GM23338 (cell line): ENCODE data around the gene SLC22A16. TPM values are rescaled to one million over a fixed set of nuclear protein-coding genes. Genes with fewer than 3 reads are reported as not detected.

Experiments used
- ATAC-seq: fragments of 200-7000 bp; cut with Tn5 transposase; 3 replicates; pipeline ENCODE4 v1.9.1; 2020
- DNase-seq: peaks from one replicate; pipeline ENCODE4 v3.0.0-alpha.2; 2015; ENCODE audit warnings: low spot score
- H2AFZ ChIP-seq: fragments of 200-600 bp; sonication (generic); 2 replicates; pipeline ENCODE4 v1.8.0; 2016; ENCODE audit warnings: antibody characterized with exemption, mild to moderate bottlenecking, moderate library complexity
- H3F3A ChIP-seq: fragments of 200-600 bp; sonication (generic); replicated peaks from 2 replicates; pipeline ENCODE4 v1.8.0; 2017; ENCODE audit warnings: antibody characterized with exemption, mixed run types, low read depth
- H3K27ac ChIP-seq: fragments of 200-600 bp; sonication (generic); 2 replicates; pipeline ENCODE4 v1.6.1; 2016; ENCODE audit warnings: low read depth
- H3K27me3 ChIP-seq: fragments of 200-600 bp; sonication (generic); 2 replicates; pipeline ENCODE4 v1.8.0; 2016; ENCODE audit warnings: mild to moderate bottlenecking, mixed run types, moderate library complexity; ENCODE audit not compliant: insufficient read depth
- H3K36me3 ChIP-seq: fragments of 200-600 bp; sonication (generic); 2 replicates; pipeline ENCODE4 v1.8.0; 2016; ENCODE audit warnings: mild to moderate bottlenecking; ENCODE audit not compliant: insufficient read depth
- H3K4me1 ChIP-seq: fragments of 200-600 bp; sonication (generic); 2 replicates; pipeline ENCODE4 v1.8.0; 2016; ENCODE audit warnings: mild to moderate bottlenecking, moderate library complexity; ENCODE audit not compliant: insufficient read depth
- H3K4me2 ChIP-seq: fragments of 200-600 bp; sonication (generic); 2 replicates; pipeline ENCODE4 v1.7.1; 2017; ENCODE audit warnings: mixed run types
- H3K4me3 ChIP-seq: fragments of 200-600 bp; sonication (generic); 2 replicates; pipeline ENCODE4 v1.6.1; 2016; ENCODE audit warnings: mixed run types
- H3K79me2 ChIP-seq: fragments of 200-600 bp; sonication (generic); replicated peaks from 2 replicates; pipeline ENCODE4 v1.8.0; 2017; ENCODE audit warnings: mild to moderate bottlenecking; ENCODE audit not compliant: insufficient read depth
- H3K9me2 ChIP-seq: fragments of 200-600 bp; sonication (generic); 2 replicates; pipeline ENCODE4 v1.8.0; 2017; ENCODE audit not compliant: insufficient read depth
- H4K20me1 ChIP-seq: fragments of 200-600 bp; sonication (generic); replicated peaks from 2 replicates; pipeline ENCODE4 v1.8.0; 2017; ENCODE audit warnings: mild to moderate bottlenecking; ENCODE audit not compliant: insufficient read depth
- H3K27ac Mint-ChIP-seq: 2 replicates; pipeline ENCODE4 v1.8.0; 2020; ENCODE audit warnings: inconsistent platforms, mild to moderate bottlenecking, moderate library complexity, mixed read lengths
- H3K27me3 Mint-ChIP-seq: 3 replicates; pipeline ENCODE4 v1.8.0; 2022; ENCODE audit warnings: low read depth, mild to moderate bottlenecking, moderate library complexity, mixed read lengths, inconsistent platforms; ENCODE audit not compliant: insufficient read depth, poor library complexity
- H3K36me3 Mint-ChIP-seq: 3 replicates; pipeline ENCODE4 v1.8.0; 2021; ENCODE audit warnings: low read depth, mild to moderate bottlenecking, inconsistent platforms, moderate library complexity, mixed read lengths
- H3K4me1 Mint-ChIP-seq: 3 replicates; pipeline ENCODE4 v1.8.0; 2020; ENCODE audit warnings: mild to moderate bottlenecking, inconsistent platforms, mixed read lengths
- H3K4me3 Mint-ChIP-seq: 3 replicates; pipeline ENCODE4 v1.8.0; 2021; ENCODE audit warnings: moderate library complexity, mild to moderate bottlenecking, inconsistent platforms, mixed read lengths
- H3K9me3 Mint-ChIP-seq: 3 replicates; pipeline ENCODE4 v1.8.0; 2020; ENCODE audit warnings: moderate library complexity, mild to moderate bottlenecking, inconsistent platforms, mixed read lengths
- CREB1 ChIP-seq: fragments of 250-450 bp; sonication (Bioruptor Pico); IDR thresholded peaks from 2 replicates; pipeline ENCODE4 v1.5.0; 2020; ENCODE audit warnings: low read depth, mild to moderate bottlenecking, moderate library complexity
- CTCF ChIP-seq, 2 experiments: fragments of 200-600 bp in 1 of 2; sonication (generic) in 1 of 2; conservative IDR thresholded peaks; 2 replicates each; pipeline versions ENCODE4 v1.5.1 to v1.6.1; 2016 to 2017; ENCODE audit warnings: antibody characterized with exemption in 2 of 2, low read depth in 2 of 2, mild to moderate bottlenecking in 2 of 2, moderate library complexity in 1 of 2
- ETS1 ChIP-seq: IDR thresholded peaks from 2 replicates; pipeline ENCODE4 v1.6.1; 2016; ENCODE audit warnings: antibody characterized with exemption
- EZH2phosphoT487 ChIP-seq: fragments of 200-600 bp; sonication (generic); IDR thresholded peaks from one replicate; pipeline ENCODE4 v1.8.1; 2018; ENCODE audit warnings: antibody characterized with exemption; ENCODE audit not compliant: unreplicated experiment
- POLR2AphosphoS5 ChIP-seq: IDR thresholded peaks from 2 replicates; pipeline ENCODE4 v1.6.1; 2016; ENCODE audit warnings: antibody characterized with exemption, low read depth
- STAT1 ChIP-seq: IDR thresholded peaks from one replicate; pipeline ENCODE4 v1.6.1; 2016; ENCODE audit warnings: antibody characterized with exemption; ENCODE audit not compliant: unreplicated experiment
- ZNF331 ChIP-seq: fragments of 250-450 bp; sonication (Bioruptor Pico); IDR thresholded peaks from 2 replicates; pipeline ENCODE4 v1.5.0; 2020; ENCODE audit warnings: low read depth, mild to moderate bottlenecking, moderate library complexity
- long read RNA-seq: library from polyadenylated mRNA; unstranded; transcript quantifications from one replicate; pipeline ENCODE4 v2.0.0, GENCODE V29; 2020; ENCODE audit not compliant: unreplicated experiment
- polyA plus RNA-seq: library from polyadenylated mRNA; unstranded; fragments of >200 nt; fragmentation: Nextera tagmentation; extraction: Ambion mirVana; gene quantifications from 2 replicates; pipeline ENCODE4 v1.2.1, GENCODE V29; 2016
- total RNA-seq: library from RNA; depleted of rRNA; stranded (reverse); fragments of >200 nt; shearing (Covaris generic); gene quantifications from 2 replicates; pipeline ENCODE4 v1.2.3, GENCODE V29; 2014; rRNA removed
- TF ChIP-seq, protein P1 (sequence below): IDR thresholded peaks from one replicate; pipeline ENCODE4 v1.6.1; 2018; ENCODE audit warnings: antibody characterized with exemption; ENCODE audit not compliant: unreplicated experiment

SLC22A16 gene
- 0.42 TPM in 1 of 2 replicates, not detected in the other for total RNA-seq
- polyA plus RNA-seq: 0.24 and 0.37 TPM in 2 replicates
- long read RNA-seq: 0 reads

DNA sequence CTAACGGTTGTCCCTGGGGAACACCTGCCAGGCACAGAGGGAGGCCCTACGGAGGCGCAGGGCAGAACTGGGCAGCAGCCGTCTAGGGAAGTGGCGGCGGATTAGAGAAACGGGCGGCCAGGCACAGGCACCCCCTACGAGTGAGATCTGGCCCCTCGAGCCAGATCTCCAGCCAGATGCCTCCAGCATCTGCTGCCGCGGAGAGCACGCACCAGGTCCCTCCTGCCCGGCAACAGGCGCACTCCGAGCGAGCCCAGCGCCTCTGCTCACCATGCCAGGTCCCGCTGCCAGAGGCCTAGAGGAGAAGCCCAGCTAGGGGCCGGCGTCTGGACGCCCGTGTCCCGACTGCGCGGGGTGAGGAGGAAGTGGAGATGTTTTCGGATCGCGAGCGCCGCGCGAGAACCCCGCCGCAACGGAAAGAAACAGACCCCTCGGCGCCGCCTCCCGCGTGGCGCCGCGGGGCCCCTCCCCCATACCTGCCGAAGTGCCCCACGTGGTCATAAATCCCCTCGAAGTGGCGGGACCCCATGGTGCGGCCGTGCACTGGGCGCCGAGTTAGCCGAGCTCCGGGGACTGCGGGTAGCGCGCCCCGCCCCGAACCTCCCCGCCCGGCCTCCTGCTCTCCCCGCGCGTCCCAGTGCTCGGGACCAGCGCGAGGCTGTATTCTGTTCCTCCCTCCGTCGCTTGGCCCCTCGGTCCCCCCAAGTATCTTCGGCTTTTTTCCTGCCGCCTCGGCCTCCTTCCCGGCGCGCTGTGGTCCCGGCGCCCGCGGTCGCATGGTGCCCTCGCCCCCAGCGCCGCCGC lies at the start of gene SLC22A16:
TSS of gene SLC22A16 (minus strand) at position 568 of the 804 bp plus-strand sequence. CDS start at position 529, 39 bp downstream.
- peak within 1 kb of the TSS; percentile 66 for H3K4me3 Mint-ChIP-seq
- ATAC-seq: peak; percentile 88
- H3K27ac Mint-ChIP-seq: no peak within 1 kb of the TSS
- peak within 1 kb of the TSS; percentile 95 for H2AFZ ChIP-seq
- peaks cover 20% of the 10 kb centered on the region for H3K27me3 Mint-ChIP-seq
- H3K36me3 Mint-ChIP-seq: peaks cover 3% of the 10 kb centered on the region; the same call in 1 of the 3 replicates
- no peak within 1 kb of the TSS for H3K27ac ChIP-seq
- H3K79me2 ChIP-seq: no peaks in the 10 kb centered on the region
- peaks cover 17% of the 10 kb centered on the region for H3K9me3 Mint-ChIP-seq
- H3K4me1 Mint-ChIP-seq: no peaks in the 10 kb centered on the region; the same call in 2 of the 3 replicates
- H4K20me1 ChIP-seq: no peaks in the 10 kb centered on the region; the same call in 1 of the 2 replicates
- H3K9me2 ChIP-seq: peaks cover 5% of the 10 kb centered on the region; the same call in 1 of the 2 replicates
- peak within 1 kb of the TSS; percentile 73 for H3K4me2 ChIP-seq
- H3F3A ChIP-seq: no peaks in the 10 kb centered on the region
- no peaks in the 10 kb centered on the region for H3K36me3 ChIP-seq
- H3K4me1 ChIP-seq: no peaks in the 10 kb centered on the region
- H3K4me3 ChIP-seq: peak within 1 kb of the TSS; percentile 50
- no peak for TF ChIP-seq ZNF331 (CRISPR knock-in tag)
- TF ChIP-seq CREB1 (CRISPR knock-in tag): no peak
- no peak for TF ChIP-seq POLR2AphosphoS5
- H3K27me3 ChIP-seq: peaks cover 40% of the 10 kb centered on the region
- DNase-seq: peak; percentile 57

DNA sequence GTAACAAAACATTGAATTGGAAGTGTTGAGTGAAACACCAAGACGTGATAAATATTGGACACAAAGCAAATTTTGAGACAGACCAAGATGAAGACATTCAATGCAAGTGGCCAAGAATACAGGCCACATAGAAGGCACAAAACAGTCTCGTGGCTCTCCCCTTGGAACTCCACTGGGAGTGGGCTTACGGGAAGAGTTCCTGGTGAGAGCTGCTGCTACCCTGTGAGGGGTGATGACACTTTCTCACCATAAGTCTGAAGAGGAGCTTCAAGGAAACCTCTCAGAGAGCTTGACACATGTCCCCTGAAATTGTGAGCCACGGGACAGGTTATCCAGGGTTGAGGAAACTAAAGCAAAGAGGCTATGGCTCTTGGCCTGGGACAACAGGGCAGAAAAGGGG lies 48.6 kb upstream of the SLC22A16 start:
- H3K27ac ChIP-seq: no peak overlapping the region
- no peaks in the 10 kb centered on the region for H3K79me2 ChIP-seq
- no peaks in the 10 kb centered on the region for H3K9me2 ChIP-seq
- H3K27me3 Mint-ChIP-seq: no peaks in the 10 kb centered on the region
- no peaks in the 10 kb centered on the region for H3F3A ChIP-seq
- no peak overlapping the region for H2AFZ ChIP-seq
- DNase-seq (no peak), ATAC-seq (no peak)
- H3K4me1 ChIP-seq: peaks cover 9% of the 10 kb centered on the region; the same call in 1 of the 2 replicates
- no peak overlapping the region for H3K4me3 ChIP-seq
- H3K36me3 ChIP-seq: no peaks in the 10 kb centered on the region
- no peak overlapping the region for H3K27ac Mint-ChIP-seq
- H3K4me2 ChIP-seq: no peak overlapping the region
- H4K20me1 ChIP-seq: no peaks in the 10 kb centered on the region
- no peak overlapping the region for H3K4me3 Mint-ChIP-seq
- peaks cover 14% of the 10 kb centered on the region for H3K4me1 Mint-ChIP-seq
- H3K36me3 Mint-ChIP-seq: no peaks in the 10 kb centered on the region
- no peaks in the 10 kb centered on the region for H3K9me3 Mint-ChIP-seq
- H3K27me3 ChIP-seq: no peaks in the 10 kb centered on the region
- TF ChIP-seq ETS1 (no peak), ZNF331 (CRISPR knock-in tag) (no peak), STAT1 (no peak), CTCF (conservative IDR thresholded peaks at IDR 0.05; ENCODE audit: low read depth in 2 of 2) (no peak), POLR2AphosphoS5 (no peak), EZH2phosphoT487 (no peak)
- TF ChIP-seq, protein P1, sequence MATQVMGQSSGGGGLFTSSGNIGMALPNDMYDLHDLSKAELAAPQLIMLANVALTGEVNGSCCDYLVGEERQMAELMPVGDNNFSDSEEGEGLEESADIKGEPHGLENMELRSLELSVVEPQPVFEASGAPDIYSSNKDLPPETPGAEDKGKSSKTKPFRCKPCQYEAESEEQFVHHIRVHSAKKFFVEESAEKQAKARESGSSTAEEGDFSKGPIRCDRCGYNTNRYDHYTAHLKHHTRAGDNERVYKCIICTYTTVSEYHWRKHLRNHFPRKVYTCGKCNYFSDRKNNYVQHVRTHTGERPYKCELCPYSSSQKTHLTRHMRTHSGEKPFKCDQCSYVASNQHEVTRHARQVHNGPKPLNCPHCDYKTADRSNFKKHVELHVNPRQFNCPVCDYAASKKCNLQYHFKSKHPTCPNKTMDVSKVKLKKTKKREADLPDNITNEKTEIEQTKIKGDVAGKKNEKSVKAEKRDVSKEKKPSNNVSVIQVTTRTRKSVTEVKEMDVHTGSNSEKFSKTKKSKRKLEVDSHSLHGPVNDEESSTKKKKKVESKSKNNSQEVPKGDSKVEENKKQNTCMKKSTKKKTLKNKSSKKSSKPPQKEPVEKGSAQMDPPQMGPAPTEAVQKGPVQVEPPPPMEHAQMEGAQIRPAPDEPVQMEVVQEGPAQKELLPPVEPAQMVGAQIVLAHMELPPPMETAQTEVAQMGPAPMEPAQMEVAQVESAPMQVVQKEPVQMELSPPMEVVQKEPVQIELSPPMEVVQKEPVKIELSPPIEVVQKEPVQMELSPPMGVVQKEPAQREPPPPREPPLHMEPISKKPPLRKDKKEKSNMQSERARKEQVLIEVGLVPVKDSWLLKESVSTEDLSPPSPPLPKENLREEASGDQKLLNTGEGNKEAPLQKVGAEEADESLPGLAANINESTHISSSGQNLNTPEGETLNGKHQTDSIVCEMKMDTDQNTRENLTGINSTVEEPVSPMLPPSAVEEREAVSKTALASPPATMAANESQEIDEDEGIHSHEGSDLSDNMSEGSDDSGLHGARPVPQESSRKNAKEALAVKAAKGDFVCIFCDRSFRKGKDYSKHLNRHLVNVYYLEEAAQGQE: no peak
